Activated T-helper 17 cell treated with anti-CD3 and anti-CD28 coated beads, Interleukin-2, amount 50 U/mL, for 72 hours (primary cell): ENCODE measurements around the gene BARX1. TPM values are rescaled to one million over a fixed set of nuclear protein-coding genes. Genes with fewer than 3 reads are reported as not detected.
A peak's percentile ranks its signal among the peaks of the same experiment; 100 is the strongest.

ENCODE experiments used
- ATAC-seq: fragments of 150-1000 bp; cut with Tn5 transposase; replicated peaks from 2 replicates; pipeline ENCODE4 v1.10.0; 2021; ENCODE audit warnings: mild to moderate bottlenecking, moderate library complexity
- H3K27ac Mint-ChIP-seq: one replicate; pipeline ENCODE4 v1.8.0; 2022; ENCODE audit warnings: mixed read lengths
- H3K27me3 Mint-ChIP-seq: one replicate; pipeline ENCODE4 v1.8.0; 2022; ENCODE audit warnings: mixed read lengths
- H3K36me3 Mint-ChIP-seq: one replicate; pipeline ENCODE4 v1.8.0; 2022; ENCODE audit warnings: low read depth, mild to moderate bottlenecking, mixed read lengths
- H3K4me1 Mint-ChIP-seq: one replicate; pipeline ENCODE4 v1.8.0; 2022; ENCODE audit warnings: mixed read lengths
- H3K4me3 Mint-ChIP-seq: one replicate; pipeline ENCODE4 v1.8.0; 2022; ENCODE audit warnings: mild to moderate bottlenecking, mixed read lengths
- H3K9me3 Mint-ChIP-seq: one replicate; pipeline ENCODE4 v1.8.0; 2022; ENCODE audit warnings: mixed read lengths
- total RNA-seq, 2 donors: library from RNA; stranded (reverse); gene quantifications; one replicate each; pipeline ENCODE4 v1.2.3, GENCODE V29; 2022

The BARX1 gene
- total RNA-seq, 2 donors from 2014 or later = 1.3 TPM; not detected in 1

DNA sequence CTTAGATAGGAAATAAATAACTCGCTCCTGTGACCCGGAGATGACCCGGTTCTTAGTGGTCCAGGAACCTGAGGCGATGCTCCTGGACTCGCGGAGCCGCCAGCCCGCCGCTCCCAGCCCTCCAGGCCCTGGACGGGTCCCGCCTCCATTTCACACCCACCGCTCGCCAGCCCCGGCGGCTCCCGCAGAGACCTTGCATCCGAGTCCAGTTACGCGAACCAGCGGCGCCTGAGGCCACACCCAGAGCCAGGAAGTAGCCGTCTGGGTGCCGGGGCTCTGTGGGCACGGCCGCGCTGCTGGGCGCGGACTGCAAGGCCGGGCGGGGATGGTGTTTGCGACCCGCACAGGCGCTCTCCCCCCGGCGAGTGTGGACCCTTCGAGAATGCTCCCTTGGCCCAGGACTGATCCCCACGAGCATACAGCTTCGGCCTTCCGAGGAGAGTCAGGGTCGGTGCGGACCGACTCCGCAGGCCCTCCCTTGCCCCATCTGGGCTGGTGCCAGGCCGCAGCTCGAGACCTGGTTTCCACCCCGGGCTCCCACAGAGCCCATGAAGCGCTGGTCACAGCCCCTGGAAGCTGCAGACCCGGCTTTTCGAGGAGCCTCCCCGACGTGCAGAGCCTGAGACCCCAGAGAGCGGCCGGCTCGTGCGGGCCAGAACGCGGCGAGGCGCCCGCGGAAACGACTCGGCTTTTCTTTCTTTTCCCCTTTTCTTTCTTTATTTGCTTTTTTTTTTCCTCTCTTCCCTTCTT, 5.2 kb upstream of the BARX1 start:
- H3K4me3 Mint-ChIP-seq = peak overlapping the region; percentile 64
- H3K27ac Mint-ChIP-seq = no peak overlapping the region
- peaks cover 45% of the 10 kb centered on the region for H3K27me3 Mint-ChIP-seq
- no peaks in the 10 kb centered on the region for H3K9me3 Mint-ChIP-seq
- peaks cover 6% of the 10 kb centered on the region for H3K36me3 Mint-ChIP-seq
- ATAC-seq = no peak
- H3K4me1 Mint-ChIP-seq = peaks cover 14% of the 10 kb centered on the region

DNA sequence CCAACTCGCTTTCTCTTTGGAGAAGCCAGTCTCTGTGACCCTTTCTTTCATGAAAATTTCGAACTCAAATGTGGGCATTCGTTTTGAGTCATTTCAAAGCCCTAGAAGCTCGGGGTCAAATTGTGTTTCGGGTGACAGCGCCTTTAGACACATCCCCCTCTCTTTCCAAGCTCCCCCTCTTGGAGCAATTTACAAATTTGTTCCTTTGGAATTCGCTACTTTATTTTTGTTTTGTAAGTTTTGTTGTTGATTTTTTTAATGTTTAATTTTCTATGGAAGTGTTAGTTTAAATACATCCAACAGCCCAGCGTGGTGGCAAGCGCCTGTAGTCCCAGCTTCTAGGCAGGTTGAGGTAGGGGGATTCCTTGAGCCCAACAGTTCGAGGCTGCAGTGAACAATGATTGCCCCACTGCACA, 4.6 kb upstream of the BARX1 start:
- Mint-ChIP-seq H3K27me3 (peaks cover 46% of the 10 kb centered on the region), H3K4me3 (peak overlapping the region; percentile 64), H3K9me3 (no peaks in the 10 kb centered on the region), H3K36me3 (peaks cover 6% of the 10 kb centered on the region), H3K4me1 (peaks cover 15% of the 10 kb centered on the region), H3K27ac (no peak overlapping the region)
- no peak for ATAC-seq

DNA sequence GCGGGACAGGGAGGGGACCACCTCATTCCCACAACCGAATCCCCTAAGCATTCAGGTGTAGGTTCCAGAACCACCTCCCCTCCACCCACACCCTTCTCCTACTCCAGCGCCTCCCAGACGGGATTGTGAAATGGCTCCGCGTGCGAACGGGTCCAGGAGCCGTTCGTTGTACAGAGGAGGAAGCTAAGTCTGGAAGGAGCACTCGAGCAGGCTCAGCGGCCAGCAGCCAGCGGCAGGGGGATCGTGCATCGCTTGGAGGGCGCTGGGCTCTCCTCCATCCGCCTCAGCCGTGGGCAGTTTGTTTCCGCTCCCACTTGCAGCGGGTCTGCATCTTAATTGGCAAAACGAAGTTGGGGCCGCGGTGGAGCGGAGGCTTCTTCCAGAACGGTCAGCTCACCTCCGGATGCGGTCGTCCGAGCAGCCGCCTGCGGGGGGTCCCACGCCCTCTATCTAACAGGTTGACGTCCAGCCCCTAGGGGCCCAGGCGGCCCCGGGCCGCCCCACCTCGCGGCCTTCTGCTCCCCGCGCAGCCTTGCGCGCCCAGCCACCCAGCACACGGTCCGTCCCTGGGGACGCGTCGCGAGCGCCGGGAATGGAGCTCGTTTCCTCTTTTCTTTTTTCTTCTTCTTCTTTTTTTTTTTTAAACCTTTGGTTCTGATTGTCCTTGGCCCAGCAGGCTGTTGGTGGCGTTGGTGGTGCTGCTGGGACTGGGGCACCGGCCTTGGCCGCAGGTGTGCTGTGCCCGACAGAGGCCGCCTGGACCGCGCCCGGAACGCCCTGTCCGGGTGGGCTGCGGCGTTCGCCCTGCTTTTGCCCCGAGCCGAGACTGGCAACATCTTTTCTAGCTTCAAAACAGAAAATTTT, 3.9 kb upstream of the BARX1 start:
- Mint-ChIP-seq H3K36me3 (peaks cover 7% of the 10 kb centered on the region), H3K4me1 (peaks cover 15% of the 10 kb centered on the region), H3K4me3 (peak overlapping the region; percentile 64), H3K9me3 (no peaks in the 10 kb centered on the region), H3K27ac (no peak overlapping the region), H3K27me3 (peaks cover 42% of the 10 kb centered on the region)
- no peak for ATAC-seq

DNA sequence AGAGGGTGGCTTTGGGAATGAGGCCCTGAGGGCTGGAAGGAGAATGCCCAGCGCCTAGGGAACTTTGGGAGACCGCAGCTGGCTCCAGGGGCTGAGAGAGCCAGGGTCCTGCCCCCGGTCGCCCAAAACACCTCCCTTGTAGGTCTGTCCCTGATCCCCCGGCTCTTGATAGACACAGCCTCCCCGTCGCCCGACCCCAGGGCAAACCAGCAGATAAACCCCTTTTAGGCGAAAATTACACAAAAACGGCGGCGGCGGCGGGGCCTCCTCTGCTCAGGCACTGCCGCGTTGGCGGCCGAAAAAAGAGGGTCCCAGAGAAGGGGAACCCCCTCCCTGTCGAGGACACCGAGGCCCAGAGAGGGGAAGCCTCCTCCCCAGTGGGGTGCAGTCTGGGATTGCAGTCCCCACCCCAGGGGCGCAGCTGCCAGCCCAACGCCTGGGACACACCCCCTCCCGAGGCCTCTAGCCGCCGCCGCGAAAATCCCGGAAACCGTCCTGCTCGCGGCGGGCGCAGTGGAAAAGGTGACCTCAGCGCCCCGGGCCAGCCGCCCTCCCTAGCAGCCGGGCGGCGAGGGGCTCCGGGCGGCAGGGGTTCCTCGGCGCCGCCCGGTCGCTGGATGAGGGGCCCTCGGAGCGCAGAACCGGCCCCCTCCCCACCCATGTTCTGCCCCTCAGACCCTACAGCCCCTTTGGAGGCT, 3.1 kb upstream of the BARX1 start:
- no peaks in the 10 kb centered on the region for H3K9me3 Mint-ChIP-seq
- H3K27ac Mint-ChIP-seq = no peak overlapping the region
- H3K4me1 Mint-ChIP-seq = peaks cover 14% of the 10 kb centered on the region
- H3K36me3 Mint-ChIP-seq = peaks cover 15% of the 10 kb centered on the region
- peaks cover 50% of the 10 kb centered on the region for H3K27me3 Mint-ChIP-seq
- peak overlapping the region; percentile 64 for H3K4me3 Mint-ChIP-seq
- peak; percentile 34 for ATAC-seq

DNA sequence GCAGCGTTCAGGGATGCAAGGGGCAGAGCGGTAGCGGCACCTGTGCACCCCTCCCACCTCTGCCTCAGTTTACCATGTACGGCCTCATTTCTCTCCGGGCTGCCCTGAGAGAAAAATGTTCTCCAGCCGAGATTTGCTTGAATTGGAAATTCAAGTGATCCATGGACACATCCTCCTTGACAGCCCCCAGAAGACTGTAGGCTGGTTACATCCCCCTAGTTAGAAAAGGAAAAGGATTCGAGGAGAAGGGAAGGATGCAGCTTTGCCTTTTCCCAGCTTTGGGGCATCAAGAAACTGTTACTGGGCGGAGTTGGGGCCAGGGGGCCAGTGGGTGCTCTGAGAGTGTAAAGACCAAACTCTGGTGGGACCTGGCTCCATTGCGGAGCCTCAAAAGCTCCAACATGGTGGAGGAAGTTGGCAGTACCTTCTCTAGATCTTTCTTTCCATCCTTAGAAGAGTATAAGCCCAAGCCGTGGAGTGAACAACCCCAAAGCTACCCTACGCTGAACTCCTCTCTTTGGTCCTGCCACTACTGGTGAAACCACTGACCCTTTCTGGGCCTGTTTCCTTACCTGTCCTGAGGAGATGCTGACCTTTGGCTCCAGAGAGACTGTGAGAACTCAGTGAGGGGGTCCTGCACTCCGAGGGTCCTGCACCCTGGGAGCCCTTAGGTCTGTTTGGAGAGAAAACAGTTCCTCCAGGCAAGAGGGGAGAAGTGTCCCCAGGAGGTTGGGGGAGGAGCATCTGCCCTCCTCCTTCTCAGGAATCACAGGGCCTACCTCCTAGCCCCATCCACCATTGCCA, 1.0 kb upstream of the BARX1 start:
- H3K27ac Mint-ChIP-seq = peak overlapping the region; percentile 43
- no peaks in the 10 kb centered on the region for H3K9me3 Mint-ChIP-seq
- no peak for ATAC-seq
- peaks cover 5% of the 10 kb centered on the region for H3K4me1 Mint-ChIP-seq
- H3K36me3 Mint-ChIP-seq = peaks cover 15% of the 10 kb centered on the region
- peak overlapping the region; percentile 79 for H3K4me3 Mint-ChIP-seq
- H3K27me3 Mint-ChIP-seq = peaks cover 51% of the 10 kb centered on the region

DNA sequence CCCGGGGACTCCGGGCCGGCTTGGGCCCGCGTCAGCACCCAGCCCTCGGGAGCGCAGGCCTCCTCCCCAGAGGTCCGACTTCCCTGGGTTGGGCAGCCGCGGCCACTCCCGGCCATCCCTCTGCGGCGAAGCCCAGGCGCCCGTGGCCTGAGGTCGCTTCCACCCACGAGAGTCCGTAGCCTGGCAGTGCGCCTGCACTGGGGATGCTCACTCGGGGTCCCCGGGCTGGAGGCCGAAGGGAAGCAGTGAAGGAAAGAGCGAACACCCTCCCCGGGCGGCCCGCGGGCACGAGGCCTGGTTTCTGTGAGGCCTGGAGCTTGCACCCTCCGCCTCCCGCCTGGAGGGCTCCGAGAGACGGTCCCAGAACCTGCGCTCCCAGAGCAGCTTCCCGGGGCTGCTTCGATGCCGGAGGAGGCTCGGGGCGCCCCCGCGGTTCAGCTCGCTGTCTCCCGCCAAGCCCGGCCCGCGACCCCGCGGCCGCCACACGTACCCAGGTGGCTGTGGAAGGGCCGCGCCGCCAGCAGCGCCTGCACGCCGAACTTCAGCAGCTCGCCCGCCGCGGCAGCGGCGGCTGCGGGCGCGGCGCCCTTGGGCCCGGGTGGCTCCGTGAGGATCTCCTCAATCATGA, 607 bp downstream of the BARX1 start:
- Mint-ChIP-seq H3K27me3 (peaks cover 53% of the 10 kb centered on the region), H3K27ac (no peak overlapping the region), H3K4me3 (no peak overlapping the region), H3K4me1 (peaks cover 10% of the 10 kb centered on the region), H3K36me3 (peaks cover 16% of the 10 kb centered on the region), H3K9me3 (no peaks in the 10 kb centered on the region)
- no peak for ATAC-seq

DNA sequence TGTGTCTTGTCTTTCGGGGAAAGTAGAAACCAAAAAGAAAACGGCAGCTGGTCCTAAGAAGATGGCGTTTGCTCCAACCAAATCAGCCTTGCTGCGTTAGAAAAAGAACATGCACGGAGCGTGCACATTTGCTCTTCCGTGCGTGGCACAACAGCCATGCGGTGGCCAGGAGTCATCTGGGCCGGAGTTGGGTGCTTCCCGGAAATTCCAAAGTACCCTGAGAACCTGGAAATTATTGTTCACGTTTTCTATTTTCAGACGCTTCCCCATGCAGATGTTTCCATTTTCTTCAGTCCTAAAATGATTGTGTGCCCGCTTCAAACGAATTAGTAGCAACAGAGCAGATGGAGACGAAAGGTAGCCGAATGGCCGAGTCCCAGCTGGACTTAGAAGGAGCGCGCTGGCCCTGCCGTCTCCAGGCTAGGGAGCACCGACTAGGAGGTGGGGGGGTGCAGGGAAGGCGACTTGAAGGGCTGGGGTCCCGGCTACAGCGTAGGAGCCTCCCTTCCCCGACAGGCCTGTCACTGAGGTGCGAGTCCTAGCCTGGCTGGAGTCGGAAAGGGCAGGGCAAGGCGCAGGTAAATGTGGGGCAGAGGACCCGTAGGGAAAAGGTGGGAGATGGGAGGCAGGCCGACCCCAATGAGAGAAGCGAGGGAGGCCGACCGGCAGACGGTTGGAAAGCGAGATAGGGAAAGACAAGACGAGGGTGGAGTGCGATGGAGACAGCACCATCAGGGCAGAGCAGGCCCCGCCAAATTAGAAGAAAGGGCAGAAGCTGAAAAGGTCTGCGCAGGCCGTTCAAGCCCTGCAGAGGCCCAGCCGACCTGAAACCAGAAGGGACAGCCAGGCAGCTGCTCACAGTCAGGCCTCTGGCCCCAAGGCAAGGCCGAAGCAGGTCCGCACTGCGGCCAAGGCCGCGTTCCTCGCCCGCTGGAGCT, 1.4 kb downstream of the BARX1 start:
- ATAC-seq = no peak
- Mint-ChIP-seq H3K27ac (peak overlapping the region; percentile 17), H3K4me3 (peak overlapping the region; percentile 64), H3K27me3 (peaks cover 50% of the 10 kb centered on the region), H3K36me3 (peaks cover 16% of the 10 kb centered on the region), H3K4me1 (peaks cover 10% of the 10 kb centered on the region), H3K9me3 (no peaks in the 10 kb centered on the region)

DNA sequence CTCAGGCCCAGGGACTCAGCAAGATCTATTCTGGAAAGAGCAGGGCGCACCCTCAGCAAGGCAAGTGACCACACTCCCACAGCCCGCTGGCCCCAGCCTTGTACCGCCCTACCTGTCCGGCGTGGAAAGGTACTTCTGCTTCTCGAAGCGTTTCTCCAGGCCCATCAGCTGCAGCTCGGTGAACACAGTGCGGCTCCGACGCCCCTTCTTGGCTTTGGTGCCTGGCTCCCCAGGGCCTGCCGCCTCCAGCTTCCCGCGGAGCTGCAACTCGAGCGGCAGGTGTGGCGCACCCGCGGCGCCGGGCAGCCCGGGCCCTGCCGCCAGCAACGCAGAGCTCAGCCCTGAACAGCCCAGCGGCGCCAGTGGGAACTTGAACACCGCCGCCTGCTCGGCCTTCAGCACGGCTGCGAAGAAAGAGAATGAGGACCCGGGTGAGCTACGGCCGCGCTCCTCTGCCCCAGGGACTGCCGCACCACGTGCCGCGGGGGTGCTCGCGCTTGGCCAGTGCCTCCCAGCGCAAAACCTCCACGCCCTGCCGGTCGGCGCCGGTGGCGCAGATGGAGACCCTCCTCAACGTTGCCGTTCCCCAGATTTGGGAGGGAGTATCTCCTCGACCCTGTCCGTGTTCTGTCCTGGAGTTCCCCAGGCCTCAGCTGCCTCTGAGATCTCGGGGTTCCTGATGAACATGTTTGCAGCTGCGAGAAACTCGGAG, 2.2 kb downstream of the BARX1 start:
- Mint-ChIP-seq H3K4me1 (peaks cover 10% of the 10 kb centered on the region), H3K36me3 (peaks cover 16% of the 10 kb centered on the region), H3K9me3 (no peaks in the 10 kb centered on the region), H3K4me3 (peak overlapping the region; percentile 66), H3K27me3 (peaks cover 54% of the 10 kb centered on the region), H3K27ac (no peak overlapping the region)
- ATAC-seq = no peak

DNA sequence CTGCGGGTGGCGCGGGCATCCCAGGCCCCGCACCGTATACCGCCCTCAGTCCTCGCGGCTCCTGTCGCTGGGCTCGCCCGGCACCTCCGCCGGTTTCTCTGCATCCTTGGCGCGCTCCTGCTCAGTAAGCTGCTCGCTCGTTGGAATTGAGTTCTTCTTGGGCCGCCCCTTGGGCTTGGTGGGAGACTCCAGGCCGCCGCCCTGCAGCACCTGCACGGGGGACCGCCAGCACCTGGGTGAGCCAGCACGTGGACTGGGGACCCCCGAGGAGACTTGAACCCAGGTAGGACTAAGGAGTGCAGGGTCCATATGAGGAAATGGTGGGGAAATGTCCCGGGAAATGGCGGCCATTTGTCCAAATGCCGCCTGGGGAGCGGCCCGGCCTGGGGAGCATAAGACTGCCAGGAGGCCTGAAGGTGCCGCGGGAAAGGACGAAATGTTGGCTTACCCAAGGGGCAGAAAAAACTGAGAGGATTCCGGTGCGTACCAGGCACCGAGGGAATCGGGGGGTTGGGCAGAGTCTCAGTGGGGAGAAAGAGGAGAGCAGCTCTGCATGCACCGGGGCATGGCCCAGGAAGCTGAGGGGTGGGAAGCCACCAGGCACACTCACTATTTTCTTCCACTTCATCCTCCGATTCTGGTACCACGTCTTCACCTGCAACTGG, 2.9 kb downstream of the BARX1 start:
- H3K36me3 Mint-ChIP-seq = peaks cover 16% of the 10 kb centered on the region
- H3K9me3 Mint-ChIP-seq = no peaks in the 10 kb centered on the region
- H3K27ac Mint-ChIP-seq = no peak overlapping the region
- no peak for ATAC-seq
- H3K4me3 Mint-ChIP-seq = peak overlapping the region; percentile 66
- H3K4me1 Mint-ChIP-seq = peaks cover 10% of the 10 kb centered on the region
- peaks cover 52% of the 10 kb centered on the region for H3K27me3 Mint-ChIP-seq

DNA sequence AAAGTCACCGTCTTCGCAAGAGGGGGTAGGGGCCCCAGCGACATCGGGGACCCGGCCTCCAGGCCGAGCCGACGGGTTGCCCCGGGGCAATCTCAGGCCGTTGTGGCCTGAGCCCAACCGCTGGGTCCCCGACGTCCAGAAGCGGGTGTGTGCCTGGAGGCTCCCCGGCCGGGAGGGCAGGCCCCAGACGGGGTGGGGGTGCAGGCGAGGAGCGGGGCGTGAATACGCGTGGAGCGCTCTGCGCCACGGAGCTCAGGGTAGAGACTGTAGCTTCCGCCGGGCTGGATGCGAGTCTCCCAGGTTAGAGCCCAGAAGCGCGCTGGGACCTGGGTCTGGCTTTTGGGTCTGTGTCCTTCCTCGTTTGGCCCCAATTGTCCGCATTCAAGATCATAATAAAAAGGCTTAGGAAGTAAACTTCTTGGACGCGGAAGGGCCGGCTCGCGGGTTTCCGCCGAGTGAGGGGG, 3.5 kb downstream of the BARX1 start:
- peak overlapping the region; percentile 66 for H3K4me3 Mint-ChIP-seq
- no peak for ATAC-seq

DNA sequence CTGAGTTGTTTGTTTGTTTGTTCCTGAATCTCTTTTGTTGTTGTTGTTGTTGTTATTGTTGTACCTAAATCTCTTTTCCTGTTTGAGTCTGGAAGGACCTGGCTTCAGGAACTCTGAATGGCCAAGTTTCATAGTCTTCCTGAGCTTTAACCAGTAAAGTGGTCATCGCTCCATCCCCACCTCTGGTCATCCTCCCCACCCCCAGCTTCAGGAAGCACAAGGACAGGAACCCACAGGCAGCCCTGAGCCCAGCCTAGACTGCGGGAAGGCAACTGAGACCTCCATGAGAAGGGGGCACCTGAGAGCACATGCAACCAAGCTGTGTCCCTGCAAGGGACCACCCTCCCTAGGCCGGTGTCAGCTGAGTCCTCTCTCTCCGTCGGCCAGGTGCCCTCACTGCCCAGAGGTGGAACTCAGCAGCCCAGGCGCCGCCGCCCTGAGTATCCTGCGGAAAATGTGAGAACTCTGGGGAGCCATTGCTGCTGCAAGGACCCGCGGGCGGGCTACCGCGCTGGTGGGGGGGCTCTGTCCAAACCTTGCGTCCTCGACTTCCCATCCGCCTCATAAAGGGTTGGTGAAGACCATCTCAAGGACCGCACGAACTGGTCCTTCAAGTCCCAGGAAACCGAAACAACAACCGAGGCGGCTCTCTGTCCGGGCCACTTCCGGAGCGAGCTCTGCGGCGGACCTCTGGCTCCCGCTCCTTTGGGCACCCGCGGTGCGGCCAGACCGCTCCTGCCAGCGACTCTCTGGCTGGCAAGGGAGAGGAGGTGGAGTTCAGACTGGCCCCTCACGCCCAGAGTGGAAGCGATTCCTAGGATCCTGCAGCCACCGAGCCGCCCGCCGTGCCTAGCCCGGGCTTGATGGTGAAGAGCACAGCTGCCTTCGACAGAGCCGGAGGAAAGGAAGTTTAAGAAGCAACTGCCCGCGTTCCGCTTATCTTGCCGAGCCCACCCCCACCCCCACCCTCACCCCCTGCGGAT, 4.2 kb downstream of the BARX1 start:
- Mint-ChIP-seq H3K36me3 (peaks cover 16% of the 10 kb centered on the region), H3K4me3 (peak overlapping the region; percentile 66), H3K27ac (no peak overlapping the region), H3K4me1 (peaks cover 10% of the 10 kb centered on the region), H3K9me3 (no peaks in the 10 kb centered on the region), H3K27me3 (peaks cover 61% of the 10 kb centered on the region)
- ATAC-seq = peak; percentile 12

More for the DNA sequence above, 3.5 kb downstream of the BARX1 start:
- peaks cover 58% of the 10 kb centered on the region for H3K27me3 Mint-ChIP-seq
- no peaks in the 10 kb centered on the region for H3K9me3 Mint-ChIP-seq
- peaks cover 10% of the 10 kb centered on the region for H3K4me1 Mint-ChIP-seq
- H3K27ac Mint-ChIP-seq = no peak overlapping the region
- H3K36me3 Mint-ChIP-seq = peaks cover 16% of the 10 kb centered on the region
